Gastrocnemius medialis (tissue), 4 donors: ENCODE measurements around the gene EHD4. TPM values are rescaled to one million over a fixed set of nuclear protein-coding genes. Genes with fewer than 3 reads are reported as not detected.

ENCODE experiments used
- ATAC-seq, 2 donors: fragments of 150-250 bp; one replicate each; pipeline ENCODE4 v1.9.1; 2016
- DNase-seq, 2 donors: peaks; one replicate each; pipeline ENCODE4 v3.0.0-alpha.2; 2019
- H3K27ac ChIP-seq, 4 donors: fragments of 200-600 bp; sonication (generic); 1 replicate in 1 of 4; 2 replicates in 3 of 4; pipeline ENCODE4 v1.5.1; 2016 to 2018; ENCODE audit warnings: mild to moderate bottlenecking in 2 of 4, moderate library complexity in 1 of 4
- H3K27me3 ChIP-seq, 3 donors: fragments of 200-600 bp; sonication (generic) in 2 of 3; 1 replicate in 1 of 3; 2 replicates in 2 of 3; pipeline versions ENCODE4 v1.5.1 to v1.6.0; 2016 to 2019; ENCODE audit warnings: mild to moderate bottlenecking in 1 of 3, moderate library complexity in 1 of 3
- H3K36me3 ChIP-seq, 2 donors: fragments of 200-600 bp; sonication (generic) in 1 of 2; one replicate each; pipeline ENCODE4 v1.5.1; 2017 to 2018
- H3K4me1 ChIP-seq, 2 donors: fragments of 200-600 bp; sonication (generic) in 1 of 2; one replicate each; pipeline ENCODE4 v1.5.1; 2016 to 2017; ENCODE audit warnings: mild to moderate bottlenecking in 2 of 2
- H3K4me3 ChIP-seq, 4 donors: fragments of 200-600 bp; sonication (generic) in 3 of 4; 1 replicate in 1 of 4; 2 replicates in 3 of 4; pipeline ENCODE4 v1.5.1; 2016 to 2019; ENCODE audit warnings: mild to moderate bottlenecking in 2 of 4
- H3K9me3 ChIP-seq, 3 donors: fragments of 200-600 bp; sonication (generic) in 2 of 3; 1 replicate in 1 of 3; 2 replicates in 2 of 3; pipeline ENCODE4 v1.5.1; 2016 to 2019
- CTCF ChIP-seq, 5 experiments: fragments of 450-650 bp in 3 of 5; fragments of 200-600 bp in 2 of 5; sonication (generic) in 2 of 5; IDR thresholded peaks in 4 of 5; conservative IDR thresholded peaks in 1 of 5; 1 replicate in 4 of 5; 2 replicates in 1 of 5; pipeline ENCODE4 v1.5.1; 2016 to 2019; ENCODE audit warnings: antibody characterized with exemption in 5 of 5, mild to moderate bottlenecking in 3 of 5, moderate library complexity in 3 of 5
- POLR2A ChIP-seq, 2 donors: fragments of 450-650 bp; IDR thresholded peaks; one replicate each; pipeline ENCODE4 v1.6.1; 2017; ENCODE audit warnings: antibody characterized with exemption in 2 of 2, mild to moderate bottlenecking in 2 of 2, moderate library complexity in 2 of 2
- in situ Hi-C, 4 donors: fragments of 200-750 bp; cut with MboI; loops; one replicate each; pipeline versions ENCODE4 v1.15.0 to v1.8.0; 2017; ENCODE audit warnings: low sequenced_read_pairs in 4 of 4
- intact Hi-C: fragments of 100-400 bp; cut with DNase I; formaldehyde crosslinking; loops from one replicate; pipeline ENCODE4 v1.15.1; 2023; ENCODE audit warnings: low total_unique reads
- total RNA-seq, 4 donors: library from RNA; depleted of rRNA; stranded (reverse); fragments of >200 nt; gene quantifications; one replicate each; pipeline versions ENCODE4 v1.1.0 to v1.2.3, GENCODE V29; 2016

Gene EHD4
- total RNA-seq, 4 donors from 2014 or later = 3.8 to 7.1 (median 4.3) TPM

- H3K4me1 ChIP-seq = peaks cover 7 to 11% of the 10 kb centered on the region in 2 donors
- no peak for ATAC-seq
- H3K9me3 ChIP-seq = no peaks in the 10 kb centered on the region
- H3K27me3 ChIP-seq = no peaks in the 10 kb centered on the region
- in situ Hi-C loops (no loop called here), intact Hi-C loops (loop anchor here (5.0 kb wide), 1 partner anchor 73 kb away; the partner anchor contains the start of gene JMJD7)
- H3K4me3 ChIP-seq = no peak overlapping the region
- no peak overlapping the region for H3K27ac ChIP-seq
- DNase-seq = no peak
- no peak for TF ChIP-seq CTCF (IDR thresholded peaks at IDR 0.05 in 4 of 5, conservative IDR thresholded peaks at IDR 0.05 in 1 of 5)
- no peak for TF ChIP-seq POLR2A (IDR thresholded peaks at IDR 0.05)
- peaks cover 0 to 10% of the 10 kb centered on the region in 2 donors for H3K36me3 ChIP-seq
Observed at GRCh38 chr15:41900526-41901380, 71.6 kb downstream of the EHD4 start.

DNA sequence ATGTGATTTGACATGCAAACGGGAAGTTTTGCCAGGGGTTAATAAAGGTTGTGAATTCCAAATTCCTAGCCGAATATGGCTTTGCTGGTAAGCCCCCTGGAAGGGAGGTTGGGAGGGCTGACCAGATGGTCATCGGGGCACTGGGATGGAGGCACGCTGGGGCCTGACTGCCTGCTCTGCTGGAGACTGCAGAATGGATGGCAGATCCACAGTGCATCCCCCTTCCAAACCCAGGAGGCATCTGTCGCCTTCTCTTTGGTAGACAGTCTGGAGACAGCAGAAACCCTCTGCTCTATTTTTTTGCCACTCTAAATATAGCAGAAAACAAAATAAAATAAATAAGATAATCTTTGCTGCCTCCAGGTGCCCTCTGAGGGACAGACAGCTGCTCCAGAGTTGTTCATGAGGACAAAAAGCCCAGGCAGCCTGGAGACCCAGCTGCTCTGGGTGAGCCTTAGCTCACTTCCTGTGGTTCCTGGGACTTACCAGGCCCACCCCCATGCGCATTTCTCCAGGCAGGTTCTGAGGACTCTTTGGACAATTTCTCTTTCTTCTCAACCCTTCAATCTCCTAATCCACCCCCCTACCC lies 72.4 kb downstream of the EHD4 start:
- no peak for DNase-seq
- in situ Hi-C loops = no loop called here
- no peak for TF ChIP-seq POLR2A (IDR thresholded peaks at IDR 0.05)
- TF ChIP-seq CTCF (IDR thresholded peaks at IDR 0.05 in 4 of 5, conservative IDR thresholded peaks at IDR 0.05 in 1 of 5) = no peak
- H3K36me3 ChIP-seq = peaks cover 0 to 10% of the 10 kb centered on the region in 2 donors
- intact Hi-C loops = loop anchor here (5.0 kb wide), 1 partner anchor 73 kb away; the partner anchor contains the start of gene JMJD7
- H3K4me1 ChIP-seq = peaks cover 8 to 11% of the 10 kb centered on the region in 2 donors
- no peak overlapping the region for H3K27ac ChIP-seq
- ATAC-seq = no peak
- no peaks in the 10 kb centered on the region for H3K9me3 ChIP-seq
- no peak overlapping the region for H3K4me3 ChIP-seq
- H3K27me3 ChIP-seq = no peaks in the 10 kb centered on the region

DNA sequence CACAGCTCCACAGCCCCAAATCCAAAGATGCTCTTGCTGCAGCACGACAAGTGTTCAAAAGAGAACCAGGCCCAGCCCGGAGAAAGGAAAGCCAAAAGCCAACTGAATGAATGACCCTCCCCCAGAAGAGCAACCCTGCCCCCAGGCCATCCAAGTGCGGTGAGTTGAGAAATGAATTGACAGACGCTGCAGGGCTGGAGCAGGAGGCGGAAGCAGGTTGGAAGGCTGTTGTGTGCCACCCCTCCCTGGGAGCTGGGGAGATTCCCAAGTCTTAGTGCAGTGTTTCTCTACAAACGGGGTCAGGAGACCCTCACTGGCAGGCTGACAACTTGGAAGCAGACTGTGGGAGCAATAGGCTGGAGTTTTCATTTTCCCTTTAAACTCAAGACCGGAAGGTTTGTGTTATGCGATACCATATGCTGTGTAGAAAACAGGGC lies 75.0 kb downstream of the EHD4 start:
- no peak for ATAC-seq
- H3K9me3 ChIP-seq = no peaks in the 10 kb centered on the region
- intact Hi-C loops (no loop called here), in situ Hi-C loops (no loop called here)
- peaks cover 0 to 10% of the 10 kb centered on the region in 2 donors for H3K36me3 ChIP-seq
- no peak for DNase-seq
- no peak overlapping the region for H3K4me3 ChIP-seq
- TF ChIP-seq CTCF (IDR thresholded peaks at IDR 0.05 in 4 of 5, conservative IDR thresholded peaks at IDR 0.05 in 1 of 5) = no peak
- no peak for TF ChIP-seq POLR2A (IDR thresholded peaks at IDR 0.05)
- H3K27me3 ChIP-seq = no peaks in the 10 kb centered on the region
- no peak overlapping the region for H3K27ac ChIP-seq
- H3K4me1 ChIP-seq = peaks cover 17 to 20% of the 10 kb centered on the region in 2 donors

DNA sequence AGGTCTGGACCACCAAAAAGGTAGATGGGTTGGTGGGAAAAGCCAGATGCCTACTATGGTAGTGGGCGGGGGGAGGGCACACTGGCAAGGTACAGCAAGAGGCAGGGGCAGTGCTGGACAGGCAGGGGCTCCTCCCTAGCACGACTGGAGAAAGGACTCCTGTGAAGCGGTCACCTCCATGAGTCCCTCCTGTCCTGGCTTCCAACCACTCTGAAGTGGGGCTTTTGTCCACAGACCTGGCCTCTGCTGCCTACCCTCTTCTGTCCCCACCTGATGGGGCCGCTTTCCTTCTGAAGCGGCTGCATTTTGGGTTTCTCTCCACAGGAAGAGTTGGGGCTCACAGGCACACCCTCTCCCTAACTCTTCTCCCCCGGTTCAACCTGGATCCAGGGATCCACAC lies 75.8 kb downstream of the EHD4 start:
- Histone ChIP-seq H3K4me3 (no peak overlapping the region), H3K27ac (no peak overlapping the region), H3K4me1 (peaks cover 17 to 23% of the 10 kb centered on the region in 2 donors), H3K9me3 (no peaks in the 10 kb centered on the region), H3K27me3 (no peaks in the 10 kb centered on the region), H3K36me3 (peaks cover 0 to 10% of the 10 kb centered on the region in 2 donors)
- intact Hi-C loops (no loop called here), in situ Hi-C loops (no loop called here)
- DNase-seq (no peak), ATAC-seq (no peak)
- TF ChIP-seq POLR2A (IDR thresholded peaks at IDR 0.05) = no peak
- TF ChIP-seq CTCF (IDR thresholded peaks at IDR 0.05 in 4 of 5, conservative IDR thresholded peaks at IDR 0.05 in 1 of 5) = no peak
